GM23248 (cell line): ENCODE data around the gene KIF26A. TPM values are rescaled to one million over a fixed set of nuclear protein-coding genes. Genes with fewer than 3 reads are reported as not detected.

Experiments used
- DNase-seq: peaks from one replicate; pipeline ENCODE4 v3.0.0-alpha.2; 2015
- H2AFZ ChIP-seq: fragments of 200-600 bp; sonication (generic); 2 replicates; pipeline ENCODE4 v1.6.1; 2016; ENCODE audit warnings: antibody characterized with exemption
- H3F3A ChIP-seq: fragments of 200-600 bp; sonication (generic); 2 replicates; pipeline ENCODE4 v1.6.1; 2016; ENCODE audit warnings: mild to moderate bottlenecking, antibody characterized with exemption, mixed run types; ENCODE audit not compliant: insufficient read depth
- H3K27ac ChIP-seq: fragments of 200-600 bp; sonication (generic); 2 replicates; pipeline ENCODE4 v1.5.1; 2016; ENCODE audit warnings: mild to moderate bottlenecking
- H3K27me3 ChIP-seq: fragments of 200-600 bp; sonication (generic); replicated peaks from 2 replicates; pipeline ENCODE4 v1.6.1; 2016; ENCODE audit warnings: mild to moderate bottlenecking; ENCODE audit not compliant: insufficient read depth
- H3K36me3 ChIP-seq: fragments of 200-600 bp; sonication (generic); 2 replicates; pipeline ENCODE4 v1.6.1; 2016; ENCODE audit warnings: low read depth, mild to moderate bottlenecking
- H3K4me1 ChIP-seq: fragments of 200-600 bp; sonication (generic); 2 replicates; pipeline ENCODE4 v1.6.1; 2016; ENCODE audit warnings: mild to moderate bottlenecking; ENCODE audit not compliant: insufficient read depth
- H3K4me2 ChIP-seq: fragments of 200-600 bp; sonication (generic); one replicate; pipeline ENCODE4 v1.6.1; 2016; ENCODE audit warnings: mild to moderate bottlenecking; ENCODE audit not compliant: unreplicated experiment
- H3K4me3 ChIP-seq: fragments of 200-600 bp; sonication (generic); 2 replicates; pipeline ENCODE4 v1.5.1; 2016; ENCODE audit warnings: mild to moderate bottlenecking
- H3K79me2 ChIP-seq: fragments of 200-600 bp; sonication (generic); 2 replicates; pipeline ENCODE4 v1.6.1; 2016; ENCODE audit warnings: mild to moderate bottlenecking; ENCODE audit not compliant: insufficient read depth
- H3K9ac ChIP-seq: fragments of 200-600 bp; sonication (generic); 2 replicates; pipeline ENCODE4 v1.6.1; 2016; ENCODE audit warnings: mild to moderate bottlenecking
- H3K9me2 ChIP-seq: fragments of 200-600 bp; sonication (generic); 2 replicates; pipeline ENCODE4 v1.6.1; 2016; ENCODE audit warnings: mixed run types, mild to moderate bottlenecking, moderate library complexity; ENCODE audit not compliant: insufficient read depth
- H3K9me3 ChIP-seq: fragments of 200-600 bp; sonication (generic); one replicate; pipeline ENCODE4 v1.6.1; 2017; ENCODE audit warnings: low read depth
- H4K20me1 ChIP-seq: fragments of 200-600 bp; sonication (generic); 2 replicates; pipeline ENCODE4 v1.6.0; 2016; ENCODE audit not compliant: insufficient read depth
- EZH2 ChIP-seq: fragments of 200-600 bp; sonication (generic); IDR thresholded peaks from 2 replicates; pipeline ENCODE4 v1.6.1; 2018; ENCODE audit warnings: antibody characterized with exemption, mild to moderate bottlenecking; ENCODE audit not compliant: insufficient read depth, poor library complexity, severe bottlenecking
- EZH2phosphoT487 ChIP-seq: fragments of 200-600 bp; sonication (generic); IDR thresholded peaks from 2 replicates; pipeline ENCODE4 v1.6.1; 2018; ENCODE audit warnings: antibody characterized with exemption, moderate library complexity, mild to moderate bottlenecking, low read depth; ENCODE audit not compliant: insufficient read depth
- WGBS, 2 experiments: methylation state at CpG; one replicate each; pipeline ENCODE4 v1.1.6; 2015 to 2017; ENCODE audit warnings: low lambda C conversion rate in 2 of 2, low coverage in 1 of 2; ENCODE audit errors: missing lambda C conversion rate in 2 of 2; 5-methylcytosine and 5-hydroxymethylcytosine counted together
- in situ Hi-C: fragments of 300-500 bp; cut with MboI; formaldehyde crosslinking; loops from 2 replicates; pipeline ENCODE4 v1.15.0; 2020
- polyA plus RNA-seq: library from polyadenylated mRNA; unstranded; fragments of >200 nt; fragmentation: Nextera tagmentation; extraction: Ambion mirVana; gene quantifications from 2 replicates; pipeline ENCODE4 v1.2.1, GENCODE V29; 2016
- total RNA-seq: library from RNA; depleted of rRNA; stranded (reverse); fragments of >200 nt; shearing (Covaris generic); gene quantifications from 2 replicates; pipeline ENCODE4 v1.2.3, GENCODE V29; 2014

KIF26A gene
- total and polyA plus RNA-seq, 2 experiments from 2014 or later, result not detected

DNA sequence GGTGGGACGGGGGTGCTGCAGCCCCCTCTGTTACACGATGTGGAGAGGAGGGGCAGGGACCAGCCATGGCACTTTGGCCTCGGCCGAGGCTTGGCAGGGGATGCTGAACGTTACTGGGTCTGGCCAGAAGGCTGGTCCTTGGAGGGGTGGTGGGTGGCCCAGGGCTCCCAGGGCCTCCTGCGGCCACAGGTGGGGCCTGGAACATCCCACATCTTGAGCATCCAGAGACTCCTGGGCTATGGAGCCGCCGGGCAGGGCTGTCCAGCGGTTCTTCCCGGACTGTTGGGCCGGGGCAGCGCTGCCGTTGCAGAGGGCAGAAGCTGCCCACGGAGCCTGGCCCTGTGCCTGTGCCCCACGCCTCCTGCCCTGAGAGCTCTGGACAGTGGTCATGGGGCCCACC, 15.9 kb downstream of the KIF26A start:
- H3K9ac ChIP-seq, result no peak overlapping the region
- no peaks in the 10 kb centered on the region for H3K4me1 ChIP-seq
- no peaks in the 10 kb centered on the region for H3K36me3 ChIP-seq
- H3K4me2 ChIP-seq, result no peak overlapping the region
- H3K9me3 ChIP-seq, result no peaks in the 10 kb centered on the region
- no peak overlapping the region for H3K4me3 ChIP-seq
- no peaks in the 10 kb centered on the region for H3K27me3 ChIP-seq
- no peaks in the 10 kb centered on the region for H3K79me2 ChIP-seq
- no peaks in the 10 kb centered on the region for H3F3A ChIP-seq
- DNase-seq, result no peak
- H3K27ac ChIP-seq, result no peak overlapping the region
- no peaks in the 10 kb centered on the region for H3K9me2 ChIP-seq
- no peak for TF ChIP-seq EZH2
- TF ChIP-seq EZH2phosphoT487, result no peak
- H4K20me1 ChIP-seq, result no peaks in the 10 kb centered on the region
- in situ Hi-C loops, result no loop called here
- WGBS, 2 experiments, result 73 to 75% methylated on average over 13 to 15 of the region's 15 CpGs
- H2AFZ ChIP-seq, result no peak overlapping the region

DNA sequence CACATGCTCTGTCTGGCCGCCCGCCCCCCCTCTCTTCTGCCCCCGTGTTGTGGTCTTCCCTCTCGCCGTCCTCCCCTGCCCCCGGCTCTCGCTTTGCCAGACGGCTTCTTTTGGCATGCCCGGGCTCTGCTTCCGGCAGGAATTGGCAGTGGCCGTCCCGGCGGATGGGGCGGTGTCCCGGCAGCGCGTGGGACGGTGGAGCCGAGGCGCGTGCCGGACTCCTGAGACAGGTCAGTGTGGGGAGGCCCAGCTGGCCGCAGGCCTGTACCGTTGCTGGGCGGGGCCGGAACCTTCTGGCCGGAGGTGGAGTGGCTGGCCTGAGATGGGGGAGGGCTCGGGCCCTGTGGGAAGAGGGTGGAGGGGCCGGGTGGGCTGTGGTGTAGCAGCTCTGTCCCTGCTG, 17.1 kb downstream of the KIF26A start:
- Histone ChIP-seq H3K36me3 (no peaks in the 10 kb centered on the region), H3K9me2 (no peaks in the 10 kb centered on the region), H4K20me1 (no peaks in the 10 kb centered on the region), H3F3A (no peaks in the 10 kb centered on the region), H3K27me3 (no peaks in the 10 kb centered on the region), H3K4me3 (no peak overlapping the region), H2AFZ (no peak overlapping the region), H3K4me1 (no peaks in the 10 kb centered on the region), H3K9ac (no peak overlapping the region), H3K4me2 (no peak overlapping the region), H3K9me3 (no peaks in the 10 kb centered on the region), H3K79me2 (no peaks in the 10 kb centered on the region), H3K27ac (no peak overlapping the region)
- no peak for DNase-seq
- 9 to 24% methylated on average over 25 to 29 of the region's 29 CpGs for WGBS, 2 experiments
- no peak for TF ChIP-seq EZH2phosphoT487
- TF ChIP-seq EZH2, result no peak
- in situ Hi-C loops, result no loop called here

DNA sequence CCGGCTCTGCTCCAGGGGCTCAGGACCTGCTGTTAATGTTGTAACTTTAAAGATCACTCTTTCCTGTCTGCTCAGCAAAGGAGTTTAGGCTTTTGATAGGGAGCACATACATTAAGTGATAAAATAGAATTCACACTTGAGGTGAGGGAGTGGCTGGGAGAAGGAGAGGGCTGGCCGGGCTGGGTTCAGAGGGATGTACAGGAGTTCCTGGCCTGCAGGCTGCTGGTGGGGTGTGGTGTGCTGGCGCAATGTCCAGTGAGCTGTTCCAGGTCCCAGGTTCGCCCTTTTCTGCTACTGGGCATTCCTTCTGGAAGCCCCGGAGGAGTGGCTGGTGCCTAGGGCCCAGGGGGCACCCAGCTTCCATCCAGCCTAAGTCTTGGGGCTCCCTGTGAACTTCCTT, 17.8 kb downstream of the KIF26A start:
- H2AFZ ChIP-seq, result no peak overlapping the region
- H3K9me3 ChIP-seq, result no peaks in the 10 kb centered on the region
- H3K27ac ChIP-seq, result no peak overlapping the region
- no peaks in the 10 kb centered on the region for H3K36me3 ChIP-seq
- no peak overlapping the region for H3K4me2 ChIP-seq
- H3K4me3 ChIP-seq, result no peak overlapping the region
- H3K9ac ChIP-seq, result no peak overlapping the region
- no peaks in the 10 kb centered on the region for H3K9me2 ChIP-seq
- TF ChIP-seq EZH2 (no peak), EZH2phosphoT487 (no peak)
- H3K4me1 ChIP-seq, result no peaks in the 10 kb centered on the region
- no peaks in the 10 kb centered on the region for H4K20me1 ChIP-seq
- no peaks in the 10 kb centered on the region for H3K79me2 ChIP-seq
- H3F3A ChIP-seq, result no peaks in the 10 kb centered on the region
- no peaks in the 10 kb centered on the region for H3K27me3 ChIP-seq
- WGBS, 2 experiments, result 51% methylated on average over 5 of the region's 5 CpGs
- DNase-seq, result no peak
- in situ Hi-C loops, result no loop called here

DNA sequence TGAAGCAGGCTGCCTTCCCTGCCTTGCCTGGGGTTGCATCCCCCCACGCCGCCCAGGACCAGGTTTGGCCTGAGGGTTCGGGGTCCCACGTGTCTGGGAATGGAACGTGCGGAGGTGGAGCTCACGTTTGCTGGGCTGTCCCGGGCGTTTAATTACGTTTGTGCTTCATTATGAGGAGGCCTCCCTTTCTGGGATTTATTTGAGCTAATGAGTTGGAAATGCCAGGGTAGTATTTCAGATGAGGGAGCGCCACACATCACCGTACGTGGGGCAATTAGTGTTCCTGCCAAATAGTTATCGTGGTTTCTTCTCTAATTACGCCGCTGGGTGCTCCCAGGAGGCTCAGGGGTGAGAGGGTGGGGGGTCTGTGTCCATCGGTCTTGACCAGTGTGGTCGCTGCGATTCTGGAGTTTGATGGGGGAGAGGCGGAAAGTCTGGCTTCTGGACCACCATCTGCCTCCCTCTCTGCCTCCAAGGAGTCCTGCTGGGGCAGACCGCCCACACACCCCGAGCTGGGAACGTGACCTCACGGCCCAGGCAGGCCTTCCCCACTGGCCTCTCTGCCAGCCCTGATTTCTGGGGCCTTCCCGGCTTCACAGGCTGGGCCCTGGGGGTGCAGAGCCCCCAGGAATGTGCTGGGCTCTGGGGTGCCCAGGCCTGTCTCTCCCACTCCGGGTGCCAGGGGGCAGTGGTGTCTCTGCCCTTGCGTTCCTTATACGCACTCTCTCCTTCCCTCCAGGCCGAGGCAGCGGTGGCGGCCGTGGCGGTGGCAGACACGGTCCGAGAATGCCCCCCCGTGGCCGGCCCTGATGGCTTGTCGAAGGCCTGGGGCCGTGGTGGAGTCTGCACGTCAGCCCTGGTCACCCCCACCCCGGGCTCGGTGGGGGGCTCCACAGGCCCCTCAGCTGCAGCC, 18.9 kb downstream of the KIF26A start:
- H3K27me3 ChIP-seq, result no peaks in the 10 kb centered on the region
- no peaks in the 10 kb centered on the region for H3F3A ChIP-seq
- H3K9ac ChIP-seq, result no peak overlapping the region
- in situ Hi-C loops, result no loop called here
- H2AFZ ChIP-seq, result no peak overlapping the region
- H3K4me3 ChIP-seq, result no peak overlapping the region
- no peaks in the 10 kb centered on the region for H3K9me3 ChIP-seq
- H3K4me1 ChIP-seq, result no peaks in the 10 kb centered on the region
- no peaks in the 10 kb centered on the region for H3K9me2 ChIP-seq
- 81 to 82% methylated on average over 40 to 42 of the region's 42 CpGs for WGBS, 2 experiments
- no peak overlapping the region for H3K27ac ChIP-seq
- H3K79me2 ChIP-seq, result no peaks in the 10 kb centered on the region
- TF ChIP-seq EZH2phosphoT487, result no peak
- no peaks in the 10 kb centered on the region for H3K36me3 ChIP-seq
- no peaks in the 10 kb centered on the region for H4K20me1 ChIP-seq
- DNase-seq, result no peak
- no peak overlapping the region for H3K4me2 ChIP-seq
